Mammary epithelial cell (primary cell): ENCODE results near the gene PLA2G2A.

Experiments
- CTCF ChIP-seq, 2 donors: IDR thresholded peaks in 1 of 2; conservative IDR thresholded peaks in 1 of 2; 2 replicates each; pipeline ENCODE4 v1.5.1; 2011 to 2012; ENCODE audit warnings: inconsistent platforms in 2 of 2, low read length in 2 of 2, mild to moderate bottlenecking in 2 of 2, control low read depth in 1 of 2, low read depth in 1 of 2; ENCODE audit not compliant: insufficient read depth in 1 of 2; ENCODE audit errors: extremely low read depth in 1 of 2
- EZH2 ChIP-seq: IDR thresholded peaks from 2 replicates; pipeline ENCODE4 v1.6.1; 2012; ENCODE audit warnings: low read length, inconsistent platforms, borderline replicate concordance

GRCh38 chr1:19978143-19978542 lies 1.3 kb downstream of the PLA2G2A start:
- TF ChIP-seq CTCF (conservative IDR thresholded peaks at IDR 0.05 in 1 of 2, IDR thresholded peaks at IDR 0.05 in 1 of 2; ENCODE audit: extremely low read depth in 1 of 2, insufficient read depth in 1 of 2, low read depth in 1 of 2, low read length in 2 of 2), result no peak
- TF ChIP-seq EZH2, result no peak
